Measurements from ENCODE around the gene EDDM13. TPM values are rescaled to one million over a fixed set of nuclear protein-coding genes. Genes with fewer than 3 reads are reported as not detected.

Gene EDDM13
- total and polyA plus RNA-seq, 2 of the 8 experiments (the other 6 are each of a cell fraction or from before 2014, with no cell fraction given), result not detected

DNA sequence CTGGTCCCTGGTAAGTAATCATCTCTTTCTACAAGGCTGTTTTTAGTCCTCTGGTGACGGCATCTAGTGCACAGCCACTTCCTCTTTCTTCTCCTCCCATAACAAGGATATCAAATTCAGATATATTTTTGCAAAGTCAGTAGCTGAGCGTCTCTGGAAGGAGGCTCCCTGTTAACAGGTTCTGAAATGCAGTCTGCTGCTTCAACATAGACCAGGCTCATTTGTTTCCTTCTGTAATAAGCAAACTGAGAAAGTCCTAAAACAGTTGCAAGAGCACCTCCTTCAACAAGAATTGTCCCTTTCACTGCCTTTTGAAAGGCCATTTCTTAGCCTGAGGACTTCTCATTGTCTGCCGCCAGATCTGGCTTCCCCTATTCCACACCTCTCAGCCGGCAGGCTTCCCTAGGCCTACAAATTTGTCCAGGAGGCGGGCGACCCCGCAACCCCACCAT is 49.5 kb downstream of the EDDM13 start:
- ChIA-PET POLR2A (ENCODE audit: partially characterized antibody) (interaction anchor here (1.0 kb wide), 1 partner anchor 12 kb away, joined by 3 read pairs; no protein-coding TSS in a partner anchor), CTCF (ENCODE audit: partially characterized antibody) (interaction anchor here (1.2 to 1.6 kb wide), 3 partner anchors 11 to 69 kb away, joined by 3 to 6 read pairs (median 5); no protein-coding TSS in a partner anchor)
- no peaks in the 10 kb centered on the region for H3K36me3 ChIP-seq (ENCODE audit: control insufficient read depth in 2 of 4, insufficient read depth in 4 of 4, low read length in 3 of 4)
- H4K5ac ChIP-seq (ENCODE audit: insufficient read length, low read depth, low read length), result no peak overlapping the region
- no peak overlapping the region for H2AK5ac ChIP-seq (ENCODE audit: low read depth, low read length)
- H2BK120ac ChIP-seq (replicated peaks; ENCODE audit: low read depth, low read length), result no peak overlapping the region
- peaks cover 5 to 8% of the 10 kb centered on the region in 2 experiments for H3K9me3 ChIP-seq (ENCODE audit: insufficient read depth in 2 of 2, low read depth in 1 of 2, low read length in 1 of 2)
- H3K56ac ChIP-seq (replicated peaks; ENCODE audit: insufficient read length, low read depth, low read length), result no peak overlapping the region
- no peaks in the 10 kb centered on the region for H4K20me1 ChIP-seq (replicated peaks in 1 of 2; ENCODE audit: control insufficient read depth in 1 of 2, insufficient read depth in 2 of 2, low read length in 2 of 2)
- H2BK12ac ChIP-seq (ENCODE audit: low read depth, low read length), result no peak overlapping the region
- H3K23me2 ChIP-seq (ENCODE audit: low read depth, low read length), result no peaks in the 10 kb centered on the region
- DNase-seq (ENCODE audit: low read depth in 1 of 2, low spot score in 2 of 2) (no peak), FAIRE-seq (no peak)
- H3K4me1 ChIP-seq (replicated peaks in 1 of 4; ENCODE audit: control insufficient read depth in 3 of 4, insufficient read depth in 4 of 4, low read length in 3 of 4), result no peaks in the 10 kb centered on the region
- H3K23ac ChIP-seq (ENCODE audit: insufficient read length), result no peak overlapping the region
- H3K79me1 ChIP-seq (ENCODE audit: low read depth, low read length), result no peaks in the 10 kb centered on the region
- H3K27ac ChIP-seq (ENCODE audit: low read depth, low read length), result no peak overlapping the region
- no peaks in the 10 kb centered on the region; a peak in 1 of 7 replicates for H3K27me3 ChIP-seq (replicated peaks in 1 of 4; ENCODE audit: control insufficient read depth in 3 of 4, extremely low read depth in 1 of 4, insufficient read depth in 3 of 4, low read length in 3 of 4)
- H2BK5ac ChIP-seq (ENCODE audit: low read depth, low read length), result no peak overlapping the region
- H3K14ac ChIP-seq (ENCODE audit: insufficient read length), result no peak overlapping the region
- no peak overlapping the region for H4K8ac ChIP-seq (ENCODE audit: extremely low read depth, insufficient read depth, low read length)
- no peak overlapping the region for H3K4me3 ChIP-seq (ENCODE audit: extremely low read depth in 1 of 4, insufficient read depth in 2 of 4, low read depth in 3 of 4, low read length in 4 of 4)
- no peak overlapping the region for H4K91ac ChIP-seq (replicated peaks; ENCODE audit: insufficient read length, low read length)
- no peak overlapping the region for H2AFZ ChIP-seq (ENCODE audit: low read length)
- H3K79me2 ChIP-seq (ENCODE audit: control insufficient read depth in 1 of 2, insufficient read depth in 2 of 2, low read length in 2 of 2), result no peaks in the 10 kb centered on the region
- WGBS, 2 experiments (ENCODE audit: extremely low coverage in 1 of 2, insufficient coverage in 1 of 2, insufficient read length in 1 of 2, insufficient replicate concordance in 2 of 2, low coverage in 1 of 2, low lambda C conversion rate in 2 of 2, missing lambda C conversion rate in 1 of 2), result 89% methylated on average over 7 of the region's 7 CpGs; no CpG with 5 or more reads in 1 of the 2 experiments
- no peak overlapping the region for H3K4me2 ChIP-seq (ENCODE audit: insufficient read depth in 1 of 2, low read depth in 2 of 2, low read length in 2 of 2)
- no peak overlapping the region for H2BK20ac ChIP-seq (ENCODE audit: low read length)
- no peak overlapping the region for H2BK15ac ChIP-seq (ENCODE audit: low read length)
- no peak overlapping the region for H3K9ac ChIP-seq (replicated peaks in 1 of 4; ENCODE audit: extremely low read depth in 1 of 4, low read depth in 3 of 4, low read length in 3 of 4)
- H3K18ac ChIP-seq (ENCODE audit: extremely low read depth, low read length), result no peak overlapping the region
- no peak overlapping the region for H3K4ac ChIP-seq (replicated peaks; ENCODE audit: insufficient read length, low read depth, low read length)
- TF ChIP-seq, protein P1, sequence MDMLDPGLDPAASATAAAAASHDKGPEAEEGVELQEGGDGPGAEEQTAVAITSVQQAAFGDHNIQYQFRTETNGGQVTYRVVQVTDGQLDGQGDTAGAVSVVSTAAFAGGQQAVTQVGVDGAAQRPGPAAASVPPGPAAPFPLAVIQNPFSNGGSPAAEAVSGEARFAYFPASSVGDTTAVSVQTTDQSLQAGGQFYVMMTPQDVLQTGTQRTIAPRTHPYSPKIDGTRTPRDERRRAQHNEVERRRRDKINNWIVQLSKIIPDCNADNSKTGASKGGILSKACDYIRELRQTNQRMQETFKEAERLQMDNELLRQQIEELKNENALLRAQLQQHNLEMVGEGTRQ (IDR thresholded peaks at IDR 0.05; ENCODE audit: low read length), result no peak
- no peak for TF ChIP-seq SP2 (IDR thresholded peaks at IDR 0.05; ENCODE audit: low read length)
- no peak for TF ChIP-seq RNF2 (IDR thresholded peaks at IDR 0.05; ENCODE audit: borderline replicate concordance, low read depth, low read length, missing control alignments, poor library complexity, severe bottlenecking)
